ENCODE results near the gene MAP1LC3B.

GRCh38 chr16:87351320-87351698, 40.8 kb upstream of the MAP1LC3B start:
- TF ChIP-seq CTCF (IDR thresholded peaks at IDR 0.05; ENCODE audit: low read depth, low read length, poor library complexity, severe bottlenecking), result no peak
- TF ChIP-seq EZH2phosphoT487 (IDR thresholded peaks at IDR 0.05; ENCODE audit: borderline replicate concordance, low read length), result no peak

Data from DOHH2 (cell line).